ENCODE data around the gene PGR.

The PGR gene

DNA sequence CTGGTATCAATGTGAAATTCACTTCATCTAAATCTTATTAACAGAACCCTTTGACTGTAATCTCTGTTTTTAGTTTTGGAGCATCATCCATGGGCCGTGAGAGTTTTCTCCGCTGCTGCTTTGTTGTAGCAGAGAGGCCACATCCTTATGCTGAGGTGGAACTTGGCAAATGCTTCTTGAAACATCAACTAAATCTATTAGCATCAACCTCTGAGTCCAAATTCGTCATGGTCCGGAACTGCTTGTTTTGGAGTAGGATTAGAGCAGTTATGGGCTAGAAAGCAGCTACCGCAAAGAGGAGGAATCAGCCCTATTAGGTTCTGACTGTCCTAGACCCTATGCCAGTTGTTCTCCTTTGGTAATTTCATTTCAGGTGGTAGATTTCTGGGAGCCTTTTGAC lies 117.7 kb downstream of the PGR start:
- Histone ChIP-seq H3K79me2 (ENCODE audit: insufficient read depth, low read length) (no peaks in the 10 kb centered on the region), H3K9ac (ENCODE audit: low read depth, low read length) (no peak overlapping the region), H3K27me3 (ENCODE audit: insufficient read depth, low read length, poor library complexity) (no peaks in the 10 kb centered on the region), H4K20me1 (ENCODE audit: insufficient read depth, low read length) (no peaks in the 10 kb centered on the region), H3K4me2 (ENCODE audit: insufficient read depth, low read length) (no peak overlapping the region), H3K9me3 (ENCODE audit: insufficient read depth, low read length, severe bottlenecking) (no peaks in the 10 kb centered on the region), H3K36me3 (ENCODE audit: insufficient read depth, low read length) (no peaks in the 10 kb centered on the region), H3K27ac (ENCODE audit: low read length) (no peak overlapping the region), H3K4me3 (ENCODE audit: low read depth in 1 of 2, low read length in 2 of 2) (no peak overlapping the region), H3K4me1 (ENCODE audit: insufficient read depth, low read length) (no peaks in the 10 kb centered on the region), H2AFZ (ENCODE audit: low read depth, low read length) (no peak overlapping the region)
- DNase-seq (no peak), ATAC-seq (ENCODE audit: insufficient read depth, low read depth) (no peak)
- TF ChIP-seq, protein P1, sequence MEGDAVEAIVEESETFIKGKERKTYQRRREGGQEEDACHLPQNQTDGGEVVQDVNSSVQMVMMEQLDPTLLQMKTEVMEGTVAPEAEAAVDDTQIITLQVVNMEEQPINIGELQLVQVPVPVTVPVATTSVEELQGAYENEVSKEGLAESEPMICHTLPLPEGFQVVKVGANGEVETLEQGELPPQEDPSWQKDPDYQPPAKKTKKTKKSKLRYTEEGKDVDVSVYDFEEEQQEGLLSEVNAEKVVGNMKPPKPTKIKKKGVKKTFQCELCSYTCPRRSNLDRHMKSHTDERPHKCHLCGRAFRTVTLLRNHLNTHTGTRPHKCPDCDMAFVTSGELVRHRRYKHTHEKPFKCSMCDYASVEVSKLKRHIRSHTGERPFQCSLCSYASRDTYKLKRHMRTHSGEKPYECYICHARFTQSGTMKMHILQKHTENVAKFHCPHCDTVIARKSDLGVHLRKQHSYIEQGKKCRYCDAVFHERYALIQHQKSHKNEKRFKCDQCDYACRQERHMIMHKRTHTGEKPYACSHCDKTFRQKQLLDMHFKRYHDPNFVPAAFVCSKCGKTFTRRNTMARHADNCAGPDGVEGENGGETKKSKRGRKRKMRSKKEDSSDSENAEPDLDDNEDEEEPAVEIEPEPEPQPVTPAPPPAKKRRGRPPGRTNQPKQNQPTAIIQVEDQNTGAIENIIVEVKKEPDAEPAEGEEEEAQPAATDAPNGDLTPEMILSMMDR (IDR thresholded peaks at IDR 0.05; ENCODE audit: borderline replicate concordance, extremely low read depth, low read length, poor library complexity, severe bottlenecking) = no peak
- TF ChIP-seq EZH2 (IDR thresholded peaks at IDR 0.05; ENCODE audit: borderline replicate concordance, low read depth, low read length, severe bottlenecking) = no peak

DNA sequence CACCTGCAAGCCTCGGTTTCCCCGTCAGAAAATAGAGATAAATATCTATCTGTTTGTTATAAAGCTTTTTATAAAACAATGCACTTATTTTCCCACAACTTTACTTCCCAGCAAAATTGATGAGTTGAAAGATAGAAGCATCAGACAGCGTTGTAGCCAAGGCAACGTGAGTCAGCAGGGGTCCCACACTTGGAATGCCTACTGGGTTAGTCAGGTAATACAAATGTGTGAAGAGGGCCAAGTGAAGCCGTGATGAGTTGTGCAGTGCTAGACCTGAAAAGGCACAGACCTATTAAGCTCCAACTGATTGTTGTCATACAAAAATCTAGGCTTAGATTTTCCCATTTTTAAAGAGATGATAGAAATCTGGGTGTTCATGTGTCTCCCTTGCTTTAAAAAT lies 118.7 kb downstream of the PGR start:
- Histone ChIP-seq H3K4me1 (ENCODE audit: insufficient read depth, low read length) (no peaks in the 10 kb centered on the region), H3K27me3 (ENCODE audit: insufficient read depth, low read length, poor library complexity) (no peaks in the 10 kb centered on the region), H4K20me1 (ENCODE audit: insufficient read depth, low read length) (no peaks in the 10 kb centered on the region), H3K4me3 (ENCODE audit: low read depth in 1 of 2, low read length in 2 of 2) (no peak overlapping the region), H3K27ac (ENCODE audit: low read length) (no peak overlapping the region), H3K4me2 (ENCODE audit: insufficient read depth, low read length) (no peak overlapping the region), H3K9me3 (ENCODE audit: insufficient read depth, low read length, severe bottlenecking) (no peaks in the 10 kb centered on the region), H3K79me2 (ENCODE audit: insufficient read depth, low read length) (no peaks in the 10 kb centered on the region), H3K36me3 (ENCODE audit: insufficient read depth, low read length) (no peaks in the 10 kb centered on the region), H2AFZ (ENCODE audit: low read depth, low read length) (no peak overlapping the region), H3K9ac (ENCODE audit: low read depth, low read length) (no peak overlapping the region)
- ATAC-seq (ENCODE audit: insufficient read depth, low read depth) = no peak
- no peak for DNase-seq
- TF ChIP-seq EZH2 (IDR thresholded peaks at IDR 0.05; ENCODE audit: borderline replicate concordance, low read depth, low read length, severe bottlenecking) = no peak
- TF ChIP-seq, protein P1 (IDR thresholded peaks at IDR 0.05; ENCODE audit: borderline replicate concordance, extremely low read depth, low read length, poor library complexity, severe bottlenecking) = no peak

DNA sequence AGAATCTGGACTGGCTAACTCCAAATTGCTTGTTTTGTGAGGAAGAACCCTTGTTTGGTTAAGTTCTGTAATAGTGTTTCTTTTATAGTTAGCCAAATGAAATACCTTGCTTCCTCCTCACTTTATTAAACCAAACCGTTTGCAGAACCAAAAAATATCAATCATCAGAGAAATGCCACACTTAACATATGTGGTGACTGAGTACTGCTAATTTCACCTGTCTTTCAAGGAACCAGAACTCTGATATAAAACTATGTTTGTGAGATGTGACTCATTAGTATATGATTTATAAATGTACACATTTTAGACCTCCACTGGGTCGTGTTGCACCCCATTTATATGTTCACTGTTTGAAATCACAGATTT lies 119.9 kb downstream of the PGR start:
- H3K79me2 ChIP-seq (ENCODE audit: insufficient read depth, low read length) = no peaks in the 10 kb centered on the region
- H3K4me1 ChIP-seq (ENCODE audit: insufficient read depth, low read length) = no peaks in the 10 kb centered on the region
- no peak overlapping the region for H2AFZ ChIP-seq (ENCODE audit: low read depth, low read length)
- H3K4me2 ChIP-seq (ENCODE audit: insufficient read depth, low read length) = no peak overlapping the region
- H3K36me3 ChIP-seq (ENCODE audit: insufficient read depth, low read length) = no peaks in the 10 kb centered on the region
- no peaks in the 10 kb centered on the region for H3K27me3 ChIP-seq (ENCODE audit: insufficient read depth, low read length, poor library complexity)
- TF ChIP-seq EZH2 (IDR thresholded peaks at IDR 0.05; ENCODE audit: borderline replicate concordance, low read depth, low read length, severe bottlenecking) = no peak
- TF ChIP-seq, protein P1 (IDR thresholded peaks at IDR 0.05; ENCODE audit: borderline replicate concordance, extremely low read depth, low read length, poor library complexity, severe bottlenecking) = no peak
- no peak for ATAC-seq (ENCODE audit: insufficient read depth, low read depth)
- H3K9me3 ChIP-seq (ENCODE audit: insufficient read depth, low read length, severe bottlenecking) = no peaks in the 10 kb centered on the region
- H3K9ac ChIP-seq (ENCODE audit: low read depth, low read length) = no peak overlapping the region
- DNase-seq = no peak
- H4K20me1 ChIP-seq (ENCODE audit: insufficient read depth, low read length) = no peaks in the 10 kb centered on the region
- no peak overlapping the region for H3K4me3 ChIP-seq (ENCODE audit: low read depth in 1 of 2, low read length in 2 of 2)
- H3K27ac ChIP-seq (ENCODE audit: low read length) = no peak overlapping the region
